Pancreas (tissue), 10 donors: ENCODE results near the gene BABAM2. TPM values are rescaled to one million over a fixed set of nuclear protein-coding genes. Genes with fewer than 3 reads are reported as not detected.
"Not testable (repeated sequence)": the region's sequence is repeated elsewhere in the genome, so short reads cannot be mapped to it uniquely, and the experiment has no call there.

Experiments
- ATAC-seq, 4 donors: fragments of 200-7000 bp; cut with Tn5 transposase; one replicate each; pipeline versions ENCODE4 v1.8.0 to v1.9.1; 2020; ENCODE audit warnings: mild to moderate bottlenecking in 4 of 4, moderate library complexity in 4 of 4
- DNase-seq, 6 donors: peaks; one replicate each; pipeline ENCODE4 v3.0.0-alpha.2; 2020
- FAIRE-seq: peaks from 2 replicates; lab custom pipeline; 2012; peaks lifted over from hg19 to GRCh38; lab: Jason Lieb, UNC
- H3K27ac ChIP-seq, 4 donors: fragments of 200-600 bp; sonication (generic); 1 replicate in 3 of 4; 2 replicates in 1 of 4; pipeline versions ENCODE4 v1.5.0 to v1.8.0; 2020
- H3K27me3 ChIP-seq, 4 donors: fragments of 200-600 bp; one replicate each; pipeline ENCODE4 v1.8.0; 2021
- H3K36me3 ChIP-seq, 3 donors: fragments of 200-600 bp; sonication (generic) in 1 of 3; one replicate each; pipeline versions ENCODE4 v1.5.0 to v1.8.0; 2020 to 2021
- H3K4me1 ChIP-seq, 3 donors: fragments of 200-600 bp; one replicate each; pipeline ENCODE4 v1.8.0; 2021
- H3K4me3 ChIP-seq, 4 donors: fragments of 200-600 bp; sonication (generic) in 2 of 4; one replicate each; pipeline versions ENCODE4 v1.5.0 to v1.8.0; 2020 to 2021
- H3K9me3 ChIP-seq, 4 donors: fragments of 200-600 bp; one replicate each; pipeline ENCODE4 v1.8.0; 2021
- whole genome bisulfite sequencing, 2 donors: extraction: QIAGEN DNeasy Blood & Tissue Kit; methylation state at CpG; one replicate each; pipeline ENCODE4 v1.1.7; 2013; 5-methylcytosine and 5-hydroxymethylcytosine counted together
- intact Hi-C, 3 donors: fragments of 100-400 bp; cut with DNase I; formaldehyde crosslinking; loops; one replicate each; pipeline versions ENCODE4 v1.11.1 to v1.14.2; 2022
- polyA plus RNA-seq, 2 donors: library from polyadenylated mRNA; stranded (reverse); fragments of 200-250 nt; gene quantifications; one replicate each; pipeline ENCODE4 v1.2.3, GENCODE V29; 2013
- total RNA-seq, 6 donors: library from RNA; stranded (reverse); fragmentation: NEBNext Ultra II Directional in 4 of 6; extraction: Animal tissue kit (Norgen Biotek cat#: 25700) in 4 of 6; gene quantifications; one replicate each; pipeline versions ENCODE4 v1.2.1 to v1.2.4, GENCODE V29; 2021 to 2023
- TF ChIP-seq, protein P1 (sequence below), 4 donors: fragments of 200-600 bp; sonication (generic) in 3 of 4; IDR thresholded peaks; one replicate each; pipeline versions ENCODE4 v1.5.0 to v1.8.0; 2021; ENCODE audit warnings: antibody characterized with exemption in 4 of 4
- donor health status: healthy with polysubstance abuse.
- donor health status: DM: no; HTN: no; CAD: no; lungs with moderate emphysema.
- donor health status: DM: no; HTN: no; CAD: no.
- donor health status: control.
- donor health status: control.
- donor health status: Bipolar disorder and iron deficiency.
- donor health status: DM: yes; HTN: yes; CAD: no.
- donor health status: DM: no; HTN: no; CAD: no.
- donor health status: DM: no; HTN: no; CAD: no.
- donor health status: DM: yes; HTN: yes; CAD: no.

Gene BABAM2
- total and polyA plus RNA-seq, 8 donors, result 9.4 to 21.3 (median 15.6) TPM

DNA sequence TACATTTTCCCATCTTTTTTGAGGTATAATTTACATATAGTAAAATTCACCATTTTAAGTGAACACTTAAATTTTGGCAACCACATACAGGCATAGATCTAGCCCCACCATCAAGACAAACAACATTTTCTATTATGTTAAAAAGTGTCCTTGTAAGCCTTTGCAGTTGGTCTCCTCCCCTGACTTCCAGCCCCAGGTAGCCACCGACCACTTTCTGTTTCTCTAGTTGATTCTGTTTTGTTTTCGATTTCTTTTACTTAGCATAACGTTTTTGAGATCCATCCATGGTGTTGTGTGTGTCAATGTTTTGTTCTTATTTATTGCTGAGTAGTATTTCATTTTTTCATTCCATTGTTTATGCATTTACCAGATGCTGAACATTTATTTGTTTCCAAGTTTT, 366.7 kb downstream of the BABAM2 start:
- no peak for FAIRE-seq
- no peak for DNase-seq
- Histone ChIP-seq H3K27me3 (no peaks in the 10 kb centered on the region), H3K27ac (no peak overlapping the region), H3K4me1 (no peaks in the 10 kb centered on the region), H3K36me3 (no peaks in the 10 kb centered on the region), H3K4me3 (no peak overlapping the region), H3K9me3 (no peaks in the 10 kb centered on the region)
- WGBS, 2 donors, result 89 to 92% methylated on average over 3 of the region's 3 CpGs
- intact Hi-C loops, result no loop called here
- no peak for ATAC-seq
- TF ChIP-seq, protein P1, sequence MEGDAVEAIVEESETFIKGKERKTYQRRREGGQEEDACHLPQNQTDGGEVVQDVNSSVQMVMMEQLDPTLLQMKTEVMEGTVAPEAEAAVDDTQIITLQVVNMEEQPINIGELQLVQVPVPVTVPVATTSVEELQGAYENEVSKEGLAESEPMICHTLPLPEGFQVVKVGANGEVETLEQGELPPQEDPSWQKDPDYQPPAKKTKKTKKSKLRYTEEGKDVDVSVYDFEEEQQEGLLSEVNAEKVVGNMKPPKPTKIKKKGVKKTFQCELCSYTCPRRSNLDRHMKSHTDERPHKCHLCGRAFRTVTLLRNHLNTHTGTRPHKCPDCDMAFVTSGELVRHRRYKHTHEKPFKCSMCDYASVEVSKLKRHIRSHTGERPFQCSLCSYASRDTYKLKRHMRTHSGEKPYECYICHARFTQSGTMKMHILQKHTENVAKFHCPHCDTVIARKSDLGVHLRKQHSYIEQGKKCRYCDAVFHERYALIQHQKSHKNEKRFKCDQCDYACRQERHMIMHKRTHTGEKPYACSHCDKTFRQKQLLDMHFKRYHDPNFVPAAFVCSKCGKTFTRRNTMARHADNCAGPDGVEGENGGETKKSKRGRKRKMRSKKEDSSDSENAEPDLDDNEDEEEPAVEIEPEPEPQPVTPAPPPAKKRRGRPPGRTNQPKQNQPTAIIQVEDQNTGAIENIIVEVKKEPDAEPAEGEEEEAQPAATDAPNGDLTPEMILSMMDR (IDR thresholded peaks at IDR 0.05), result no peak

DNA sequence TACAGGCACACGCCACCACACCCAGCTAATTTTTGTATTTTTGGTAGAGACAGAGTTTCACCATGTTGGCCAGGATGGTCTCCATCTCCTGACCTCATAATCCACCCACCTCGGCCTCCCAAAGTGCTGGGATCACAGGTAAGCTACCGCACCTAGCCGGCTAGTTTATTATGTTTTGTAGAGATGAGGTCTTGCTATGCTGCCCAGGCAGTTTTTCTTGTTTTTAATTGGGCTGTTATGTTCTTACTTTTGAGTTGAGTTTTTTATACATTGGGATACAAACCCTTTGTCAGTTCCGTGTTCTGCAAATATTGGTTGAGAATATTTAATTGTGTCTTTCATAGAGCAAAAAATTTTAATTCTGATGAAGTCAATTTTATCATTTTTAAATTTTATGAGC, 368.7 kb downstream of the BABAM2 start:
- H3K27ac ChIP-seq, H3K36me3 ChIP-seq, H3K9me3 ChIP-seq, ATAC-seq, DNase-seq, intact Hi-C loops, H3K27me3 ChIP-seq, H3K4me3 ChIP-seq, FAIRE-seq, H3K4me1 ChIP-seq: not testable (repeated sequence)
- 96 to 99% methylated on average over 5 of the region's 5 CpGs for WGBS, 2 donors

DNA sequence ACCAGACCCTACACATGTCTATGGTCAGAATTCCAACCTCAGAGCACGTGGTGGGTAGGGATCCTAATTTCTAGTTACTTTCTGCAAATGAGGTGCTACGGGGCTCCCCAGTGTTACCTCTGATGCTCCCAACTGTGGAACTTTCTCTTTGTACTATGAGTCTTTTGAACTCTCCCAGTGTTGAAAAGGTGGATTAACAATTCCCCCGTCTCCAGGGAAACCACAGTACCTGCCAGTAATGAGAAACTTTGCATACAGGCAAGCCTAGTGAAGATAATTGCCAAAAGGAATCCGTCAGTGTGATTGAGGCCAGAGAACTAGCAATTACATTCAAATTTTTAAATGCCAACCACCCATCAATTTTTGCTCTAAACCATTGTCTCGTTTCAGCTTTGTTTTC, 373.2 kb downstream of the BABAM2 start:
- Histone ChIP-seq H3K4me3 (no peak overlapping the region), H3K27me3 (no peaks in the 10 kb centered on the region), H3K4me1 (no peaks in the 10 kb centered on the region), H3K27ac (no peak overlapping the region), H3K9me3 (no peaks in the 10 kb centered on the region), H3K36me3 (no peaks in the 10 kb centered on the region)
- intact Hi-C loops, result no loop called here
- FAIRE-seq (no peak), ATAC-seq (no peak), DNase-seq (no peak)
- TF ChIP-seq, protein P1 (IDR thresholded peaks at IDR 0.05), result no peak
- WGBS, 2 donors, result 92 to 93% methylated on average over 5 of the region's 5 CpGs

DNA sequence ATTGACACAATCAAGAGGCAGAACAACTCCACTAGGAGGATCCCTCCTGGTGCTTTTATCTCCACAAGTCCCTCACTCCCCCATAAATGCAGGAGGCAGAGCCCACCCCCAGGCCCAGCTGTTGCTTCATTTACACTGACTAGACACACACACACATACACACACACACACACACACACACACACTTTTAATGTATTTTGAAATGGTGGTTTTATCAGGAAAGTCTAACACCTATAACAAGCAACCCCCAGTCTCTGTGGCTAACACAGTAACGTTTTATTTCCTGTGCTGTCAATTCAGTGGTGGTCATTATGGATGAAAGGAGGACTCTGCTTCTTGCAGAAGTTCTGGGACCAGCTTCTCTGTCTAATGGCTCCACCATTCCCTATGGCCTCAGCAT, 376.8 kb downstream of the BABAM2 start:
- H3K36me3 ChIP-seq, result no peaks in the 10 kb centered on the region
- H3K27ac ChIP-seq, result no peak overlapping the region
- H3K4me1 ChIP-seq, result peaks cover 0 to 8% (median 0%) of the 10 kb centered on the region in 3 donors
- H3K9me3 ChIP-seq, result no peaks in the 10 kb centered on the region
- H3K27me3 ChIP-seq, result no peaks in the 10 kb centered on the region
- DNase-seq (no peak), FAIRE-seq (no peak), ATAC-seq (no peak)
- TF ChIP-seq, protein P1 (IDR thresholded peaks at IDR 0.05), result no peak
- intact Hi-C loops, result no loop called here
- no peak overlapping the region for H3K4me3 ChIP-seq
- WGBS, 2 donors, result 74 to 95% methylated on average over 1 of the region's 1 CpG

DNA sequence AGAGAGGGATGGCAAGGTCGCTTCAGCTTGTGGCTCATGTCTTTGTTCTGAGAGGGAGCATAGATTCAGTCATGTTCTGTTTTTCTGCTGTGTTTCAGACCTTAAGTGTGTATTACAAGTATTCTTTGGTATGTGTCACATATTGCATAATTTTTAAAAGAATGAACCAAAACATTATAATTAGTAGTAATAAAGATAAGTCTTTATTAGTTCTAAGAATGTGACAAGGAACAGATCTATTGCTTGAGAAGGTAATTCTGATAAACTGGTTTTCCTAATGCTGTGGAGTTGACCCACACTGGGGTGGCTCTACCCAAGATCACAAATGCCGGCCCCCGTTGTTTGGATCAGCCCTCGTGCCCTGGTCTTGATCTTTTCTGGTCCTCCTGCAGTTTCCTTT, 377.9 kb downstream of the BABAM2 start:
- FAIRE-seq (no peak), DNase-seq (no peak), ATAC-seq (no peak)
- WGBS, 2 donors, result 93 to 96% methylated on average over 4 of the region's 4 CpGs
- Histone ChIP-seq H3K4me1 (peaks cover 0 to 8% (median 0%) of the 10 kb centered on the region in 3 donors), H3K4me3 (no peak overlapping the region), H3K9me3 (no peaks in the 10 kb centered on the region), H3K27me3 (no peaks in the 10 kb centered on the region), H3K27ac (no peak overlapping the region), H3K36me3 (no peaks in the 10 kb centered on the region)
- TF ChIP-seq, protein P1 (IDR thresholded peaks at IDR 0.05), result no peak
- intact Hi-C loops, result no loop called here
